GM23338 (cell line): ENCODE data around the gene TSPAN7. TPM values are rescaled to one million over a fixed set of nuclear protein-coding genes. Genes with fewer than 3 reads are reported as not detected.

ENCODE experiments used
- ATAC-seq: fragments of 200-7000 bp; cut with Tn5 transposase; 3 replicates; pipeline ENCODE4 v1.9.1; 2020
- DNase-seq: peaks from one replicate; pipeline ENCODE4 v3.0.0-alpha.2; 2015; ENCODE audit warnings: low spot score
- H2AFZ ChIP-seq: fragments of 200-600 bp; sonication (generic); 2 replicates; pipeline ENCODE4 v1.8.0; 2016; ENCODE audit warnings: antibody characterized with exemption, mild to moderate bottlenecking, moderate library complexity
- H3F3A ChIP-seq: fragments of 200-600 bp; sonication (generic); replicated peaks from 2 replicates; pipeline ENCODE4 v1.8.0; 2017; ENCODE audit warnings: antibody characterized with exemption, mixed run types, low read depth
- H3K27ac ChIP-seq: fragments of 200-600 bp; sonication (generic); 2 replicates; pipeline ENCODE4 v1.6.1; 2016; ENCODE audit warnings: low read depth
- H3K27me3 ChIP-seq: fragments of 200-600 bp; sonication (generic); 2 replicates; pipeline ENCODE4 v1.8.0; 2016; ENCODE audit warnings: mild to moderate bottlenecking, mixed run types, moderate library complexity; ENCODE audit not compliant: insufficient read depth
- H3K36me3 ChIP-seq: fragments of 200-600 bp; sonication (generic); 2 replicates; pipeline ENCODE4 v1.8.0; 2016; ENCODE audit warnings: mild to moderate bottlenecking; ENCODE audit not compliant: insufficient read depth
- H3K4me1 ChIP-seq: fragments of 200-600 bp; sonication (generic); 2 replicates; pipeline ENCODE4 v1.8.0; 2016; ENCODE audit warnings: mild to moderate bottlenecking, moderate library complexity; ENCODE audit not compliant: insufficient read depth
- H3K4me2 ChIP-seq: fragments of 200-600 bp; sonication (generic); 2 replicates; pipeline ENCODE4 v1.7.1; 2017; ENCODE audit warnings: mixed run types
- H3K4me3 ChIP-seq: fragments of 200-600 bp; sonication (generic); 2 replicates; pipeline ENCODE4 v1.6.1; 2016; ENCODE audit warnings: mixed run types
- H3K79me2 ChIP-seq: fragments of 200-600 bp; sonication (generic); replicated peaks from 2 replicates; pipeline ENCODE4 v1.8.0; 2017; ENCODE audit warnings: mild to moderate bottlenecking; ENCODE audit not compliant: insufficient read depth
- H3K9me2 ChIP-seq: fragments of 200-600 bp; sonication (generic); 2 replicates; pipeline ENCODE4 v1.8.0; 2017; ENCODE audit not compliant: insufficient read depth
- H4K20me1 ChIP-seq: fragments of 200-600 bp; sonication (generic); replicated peaks from 2 replicates; pipeline ENCODE4 v1.8.0; 2017; ENCODE audit warnings: mild to moderate bottlenecking; ENCODE audit not compliant: insufficient read depth
- H3K27ac Mint-ChIP-seq: 2 replicates; pipeline ENCODE4 v1.8.0; 2020; ENCODE audit warnings: inconsistent platforms, mild to moderate bottlenecking, moderate library complexity, mixed read lengths
- H3K27me3 Mint-ChIP-seq: 3 replicates; pipeline ENCODE4 v1.8.0; 2022; ENCODE audit warnings: low read depth, mild to moderate bottlenecking, moderate library complexity, mixed read lengths, inconsistent platforms; ENCODE audit not compliant: insufficient read depth, poor library complexity
- H3K36me3 Mint-ChIP-seq: 3 replicates; pipeline ENCODE4 v1.8.0; 2021; ENCODE audit warnings: low read depth, mild to moderate bottlenecking, inconsistent platforms, moderate library complexity, mixed read lengths
- H3K4me1 Mint-ChIP-seq: 3 replicates; pipeline ENCODE4 v1.8.0; 2020; ENCODE audit warnings: mild to moderate bottlenecking, inconsistent platforms, mixed read lengths
- H3K4me3 Mint-ChIP-seq: 3 replicates; pipeline ENCODE4 v1.8.0; 2021; ENCODE audit warnings: moderate library complexity, mild to moderate bottlenecking, inconsistent platforms, mixed read lengths
- H3K9me3 Mint-ChIP-seq: 3 replicates; pipeline ENCODE4 v1.8.0; 2020; ENCODE audit warnings: moderate library complexity, mild to moderate bottlenecking, inconsistent platforms, mixed read lengths
- CREB1 ChIP-seq: fragments of 250-450 bp; sonication (Bioruptor Pico); IDR thresholded peaks from 2 replicates; pipeline ENCODE4 v1.5.0; 2020; ENCODE audit warnings: low read depth, mild to moderate bottlenecking, moderate library complexity
- EZH2 ChIP-seq: fragments of 200-600 bp; sonication (generic); IDR thresholded peaks from one replicate; pipeline ENCODE4 v1.8.0; 2017; ENCODE audit warnings: antibody characterized with exemption, mild to moderate bottlenecking, low read depth; ENCODE audit not compliant: unreplicated experiment
- EZH2phosphoT487 ChIP-seq: fragments of 200-600 bp; sonication (generic); IDR thresholded peaks from one replicate; pipeline ENCODE4 v1.8.1; 2018; ENCODE audit warnings: antibody characterized with exemption; ENCODE audit not compliant: unreplicated experiment
- JUNB ChIP-seq: IDR thresholded peaks from one replicate; pipeline ENCODE4 v1.6.1; 2016; ENCODE audit warnings: antibody characterized with exemption; ENCODE audit not compliant: unreplicated experiment
- POLR2AphosphoS5 ChIP-seq: IDR thresholded peaks from 2 replicates; pipeline ENCODE4 v1.6.1; 2016; ENCODE audit warnings: antibody characterized with exemption, low read depth
- STAT1 ChIP-seq: IDR thresholded peaks from one replicate; pipeline ENCODE4 v1.6.1; 2016; ENCODE audit warnings: antibody characterized with exemption; ENCODE audit not compliant: unreplicated experiment
- ZNF331 ChIP-seq: fragments of 250-450 bp; sonication (Bioruptor Pico); IDR thresholded peaks from 2 replicates; pipeline ENCODE4 v1.5.0; 2020; ENCODE audit warnings: low read depth, mild to moderate bottlenecking, moderate library complexity
- polyA plus RNA-seq: library from polyadenylated mRNA; unstranded; fragments of >200 nt; fragmentation: Nextera tagmentation; extraction: Ambion mirVana; gene quantifications from 2 replicates; pipeline ENCODE4 v1.2.1, GENCODE V29; 2016
- total RNA-seq: library from RNA; depleted of rRNA; stranded (reverse); fragments of >200 nt; shearing (Covaris generic); gene quantifications from 2 replicates; pipeline ENCODE4 v1.2.3, GENCODE V29; 2014
- TF ChIP-seq, protein P1 (sequence below): fragments of 250-450 bp; sonication (Bioruptor Pico); IDR thresholded peaks from 2 replicates; pipeline ENCODE4 v1.5.0; 2020; ENCODE audit warnings: mild to moderate bottlenecking, moderate library complexity

The TSPAN7 gene
- total and polyA plus RNA-seq, 2 experiments from 2014 or later, result 7.2 to 11.5 TPM

GRCh38 chrX:38599796-38600755, 38.7 kb downstream of the TSPAN7 start (continued):
- TF ChIP-seq, protein P1, sequence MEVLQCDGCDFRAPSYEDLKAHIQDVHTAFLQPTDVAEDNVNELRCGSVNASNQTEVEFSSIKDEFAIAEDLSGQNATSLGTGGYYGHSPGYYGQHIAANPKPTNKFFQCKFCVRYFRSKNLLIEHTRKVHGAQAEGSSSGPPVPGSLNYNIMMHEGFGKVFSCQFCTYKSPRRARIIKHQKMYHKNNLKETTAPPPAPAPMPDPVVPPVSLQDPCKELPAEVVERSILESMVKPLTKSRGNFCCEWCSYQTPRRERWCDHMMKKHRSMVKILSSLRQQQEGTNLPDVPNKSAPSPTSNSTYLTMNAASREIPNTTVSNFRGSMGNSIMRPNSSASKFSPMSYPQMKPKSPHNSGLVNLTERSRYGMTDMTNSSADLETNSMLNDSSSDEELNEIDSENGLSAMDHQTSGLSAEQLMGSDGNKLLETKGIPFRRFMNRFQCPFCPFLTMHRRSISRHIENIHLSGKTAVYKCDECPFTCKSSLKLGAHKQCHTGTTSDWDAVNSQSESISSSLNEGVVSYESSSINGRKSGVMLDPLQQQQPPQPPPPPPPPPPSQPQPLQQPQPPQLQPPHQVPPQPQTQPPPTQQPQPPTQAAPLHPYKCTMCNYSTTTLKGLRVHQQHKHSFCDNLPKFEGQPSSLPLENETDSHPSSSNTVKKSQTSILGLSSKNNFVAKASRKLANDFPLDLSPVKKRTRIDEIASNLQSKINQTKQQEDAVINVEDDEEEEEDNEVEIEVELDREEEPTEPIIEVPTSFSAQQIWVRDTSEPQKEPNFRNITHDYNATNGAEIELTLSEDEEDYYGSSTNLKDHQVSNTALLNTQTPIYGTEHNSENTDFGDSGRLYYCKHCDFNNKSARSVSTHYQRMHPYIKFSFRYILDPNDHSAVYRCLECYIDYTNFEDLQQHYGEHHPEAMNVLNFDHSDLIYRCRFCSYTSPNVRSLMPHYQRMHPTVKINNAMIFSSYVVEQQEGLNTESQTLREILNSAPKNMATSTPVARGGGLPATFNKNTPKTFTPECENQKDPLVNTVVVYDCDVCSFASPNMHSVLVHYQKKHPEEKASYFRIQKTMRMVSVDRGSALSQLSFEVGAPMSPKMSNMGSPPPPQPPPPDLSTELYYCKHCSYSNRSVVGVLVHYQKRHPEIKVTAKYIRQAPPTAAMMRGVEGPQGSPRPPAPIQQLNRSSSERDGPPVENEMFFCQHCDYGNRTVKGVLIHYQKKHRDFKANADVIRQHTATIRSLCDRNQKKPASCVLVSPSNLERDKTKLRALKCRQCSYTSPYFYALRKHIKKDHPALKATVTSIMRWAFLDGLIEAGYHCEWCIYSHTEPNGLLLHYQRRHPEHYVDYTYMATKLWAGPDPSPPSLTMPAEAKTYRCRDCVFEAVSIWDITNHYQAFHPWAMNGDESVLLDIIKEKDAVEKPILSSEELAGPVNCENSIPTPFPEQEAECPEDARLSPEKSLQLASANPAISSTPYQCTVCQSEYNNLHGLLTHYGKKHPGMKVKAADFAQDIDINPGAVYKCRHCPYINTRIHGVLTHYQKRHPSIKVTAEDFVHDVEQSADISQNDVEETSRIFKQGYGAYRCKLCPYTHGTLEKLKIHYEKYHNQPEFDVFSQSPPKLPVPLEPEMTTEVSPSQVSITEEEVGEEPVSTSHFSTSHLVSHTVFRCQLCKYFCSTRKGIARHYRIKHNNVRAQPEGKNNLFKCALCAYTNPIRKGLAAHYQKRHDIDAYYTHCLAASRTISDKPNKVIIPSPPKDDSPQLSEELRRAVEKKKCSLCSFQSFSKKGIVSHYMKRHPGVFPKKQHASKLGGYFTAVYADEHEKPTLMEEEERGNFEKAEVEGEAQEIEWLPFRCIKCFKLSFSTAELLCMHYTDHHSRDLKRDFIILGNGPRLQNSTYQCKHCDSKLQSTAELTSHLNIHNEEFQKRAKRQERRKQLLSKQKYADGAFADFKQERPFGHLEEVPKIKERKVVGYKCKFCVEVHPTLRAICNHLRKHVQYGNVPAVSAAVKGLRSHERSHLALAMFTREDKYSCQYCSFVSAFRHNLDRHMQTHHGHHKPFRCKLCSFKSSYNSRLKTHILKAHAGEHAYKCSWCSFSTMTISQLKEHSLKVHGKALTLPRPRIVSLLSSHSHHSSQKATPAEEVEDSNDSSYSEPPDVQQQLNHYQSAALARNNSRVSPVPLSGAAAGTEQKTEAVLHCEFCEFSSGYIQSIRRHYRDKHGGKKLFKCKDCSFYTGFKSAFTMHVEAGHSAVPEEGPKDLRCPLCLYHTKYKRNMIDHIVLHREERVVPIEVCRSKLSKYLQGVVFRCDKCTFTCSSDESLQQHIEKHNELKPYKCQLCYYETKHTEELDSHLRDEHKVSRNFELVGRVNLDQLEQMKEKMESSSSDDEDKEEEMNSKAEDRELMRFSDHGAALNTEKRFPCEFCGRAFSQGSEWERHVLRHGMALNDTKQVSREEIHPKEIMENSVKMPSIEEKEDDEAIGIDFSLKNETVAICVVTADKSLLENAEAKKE (CRISPR knock-in tag), result no peak
- TF ChIP-seq EZH2phosphoT487 (no peak), CREB1 (CRISPR knock-in tag) (no peak), STAT1 (no peak), JUNB (no peak)

GRCh38 chrX:38601866-38602265, 40.5 kb downstream of the TSPAN7 start:
- H3K27ac Mint-ChIP-seq, result no peak overlapping the region
- Histone ChIP-seq H3K4me2 (no peak overlapping the region), H3K4me3 (no peak overlapping the region)
- TF ChIP-seq, protein P1 (CRISPR knock-in tag), result no peak
- TF ChIP-seq POLR2AphosphoS5 (no peak), EZH2 (no peak), ZNF331 (no peak)

More at GRCh38 chrX:38601866-38602265, 40.5 kb downstream of the TSPAN7 start:
- Histone ChIP-seq H3F3A (no peaks in the 10 kb centered on the region), H3K36me3 (no peaks in the 10 kb centered on the region), H3K9me2 (no peaks in the 10 kb centered on the region), H3K4me1 (no peaks in the 10 kb centered on the region), H3K27me3 (no peaks in the 10 kb centered on the region), H4K20me1 (no peaks in the 10 kb centered on the region), H3K27ac (no peak overlapping the region), H2AFZ (no peak overlapping the region), H3K79me2 (no peaks in the 10 kb centered on the region)
- Mint-ChIP-seq H3K27me3 (no peaks in the 10 kb centered on the region), H3K36me3 (no peaks in the 10 kb centered on the region), H3K9me3 (no peaks in the 10 kb centered on the region), H3K4me1 (peaks cover 2% of the 10 kb centered on the region; the same call in 1 of the 3 replicates), H3K4me3 (no peak overlapping the region)
- ATAC-seq, result no peak
- no peak for DNase-seq
